HFFc6 (cell line): ENCODE measurements around the gene SH3BP5. TPM values are rescaled to one million over a fixed set of nuclear protein-coding genes. Genes with fewer than 3 reads are reported as not detected.

Experiments used
- DNase-seq: peaks from one replicate; pipeline ENCODE4 v3.0.0-alpha.2; 2018
- H3K27ac Mint-ChIP-seq: 2 replicates; pipeline ENCODE4 v1.8.0; 2020; ENCODE audit warnings: mild to moderate bottlenecking, mixed read lengths
- H3K27me3 Mint-ChIP-seq: 2 replicates; pipeline ENCODE4 v1.8.0; 2021; ENCODE audit warnings: mild to moderate bottlenecking, moderate library complexity, mixed read lengths; ENCODE audit not compliant: insufficient read depth
- H3K36me3 Mint-ChIP-seq: 2 replicates; pipeline ENCODE4 v1.8.0; 2021; ENCODE audit warnings: low read depth, mixed read lengths
- H3K4me1 Mint-ChIP-seq: 2 replicates; pipeline ENCODE4 v1.8.0; 2020; ENCODE audit warnings: low read depth, mixed read lengths
- H3K4me3 Mint-ChIP-seq: 2 replicates; pipeline ENCODE4 v1.8.0; 2020; ENCODE audit warnings: mild to moderate bottlenecking, moderate library complexity, mixed read lengths
- H3K9me3 Mint-ChIP-seq: 2 replicates; pipeline ENCODE4 v1.8.0; 2020; ENCODE audit warnings: mild to moderate bottlenecking, mixed read lengths
- total RNA-seq, 6 experiments: library from RNA; stranded (reverse); fragmentation: NEBNext Ultra II Directional; extraction: Animal tissue kit (Norgen Biotek cat#: 25700); gene quantifications; 2 replicates in 1 of 6; 3 replicates in 5 of 6; pipeline ENCODE4 v1.2.3, GENCODE V29; 2021
- TF ChIP-seq, protein P1 (sequence below): fragments of 200-600 bp; sonication (generic); IDR thresholded peaks from 2 replicates; pipeline ENCODE4 v1.5.0; 2021; ENCODE audit warnings: antibody characterized with exemption, mild to moderate bottlenecking

The SH3BP5 gene
- total RNA-seq, 6 experiments from 2014 or later = 10.8 to 14.2 (median 11.9) TPM

- Mint-ChIP-seq H3K4me1 (peaks cover 50% of the 10 kb centered on the region), H3K9me3 (no peaks in the 10 kb centered on the region), H3K27ac (no peak overlapping the region; the same call in none of the 2 replicates), H3K4me3 (peak overlapping the region; percentile 88), H3K36me3 (peaks cover 10% of the 10 kb centered on the region), H3K27me3 (peaks cover 6% of the 10 kb centered on the region)
- no peak for DNase-seq
- TF ChIP-seq, protein P1, sequence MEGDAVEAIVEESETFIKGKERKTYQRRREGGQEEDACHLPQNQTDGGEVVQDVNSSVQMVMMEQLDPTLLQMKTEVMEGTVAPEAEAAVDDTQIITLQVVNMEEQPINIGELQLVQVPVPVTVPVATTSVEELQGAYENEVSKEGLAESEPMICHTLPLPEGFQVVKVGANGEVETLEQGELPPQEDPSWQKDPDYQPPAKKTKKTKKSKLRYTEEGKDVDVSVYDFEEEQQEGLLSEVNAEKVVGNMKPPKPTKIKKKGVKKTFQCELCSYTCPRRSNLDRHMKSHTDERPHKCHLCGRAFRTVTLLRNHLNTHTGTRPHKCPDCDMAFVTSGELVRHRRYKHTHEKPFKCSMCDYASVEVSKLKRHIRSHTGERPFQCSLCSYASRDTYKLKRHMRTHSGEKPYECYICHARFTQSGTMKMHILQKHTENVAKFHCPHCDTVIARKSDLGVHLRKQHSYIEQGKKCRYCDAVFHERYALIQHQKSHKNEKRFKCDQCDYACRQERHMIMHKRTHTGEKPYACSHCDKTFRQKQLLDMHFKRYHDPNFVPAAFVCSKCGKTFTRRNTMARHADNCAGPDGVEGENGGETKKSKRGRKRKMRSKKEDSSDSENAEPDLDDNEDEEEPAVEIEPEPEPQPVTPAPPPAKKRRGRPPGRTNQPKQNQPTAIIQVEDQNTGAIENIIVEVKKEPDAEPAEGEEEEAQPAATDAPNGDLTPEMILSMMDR = no peak
These were observed 581 bp downstream of the SH3BP5 start for GRCh38 chr3:15331606-15332404.

DNA sequence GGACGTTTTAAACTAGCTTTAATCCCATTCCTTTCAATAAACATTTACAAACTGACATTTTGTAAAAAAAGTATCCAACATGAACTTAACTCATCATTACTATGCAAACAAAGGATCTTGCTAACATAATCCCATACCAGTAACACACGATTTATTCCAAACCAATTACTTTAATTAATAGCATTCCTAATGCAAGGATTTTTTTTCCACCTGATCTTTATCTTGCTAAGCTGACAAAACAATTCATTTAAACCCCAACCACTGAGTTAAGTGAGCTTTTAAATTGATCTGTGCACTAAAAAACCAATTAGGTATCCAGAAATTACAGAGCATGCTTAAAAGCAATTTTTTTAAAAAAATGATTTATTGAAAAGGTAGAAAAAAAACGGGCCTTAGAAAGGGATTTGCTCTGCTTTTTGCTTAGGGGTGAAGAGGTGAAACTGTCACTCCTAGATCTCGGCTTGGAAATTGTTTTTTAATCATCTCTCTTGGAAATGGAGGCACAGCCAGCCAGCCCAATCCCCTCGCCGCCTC, 1.2 kb downstream of the SH3BP5 start:
- H3K4me1 Mint-ChIP-seq = peaks cover 50% of the 10 kb centered on the region

DNA sequence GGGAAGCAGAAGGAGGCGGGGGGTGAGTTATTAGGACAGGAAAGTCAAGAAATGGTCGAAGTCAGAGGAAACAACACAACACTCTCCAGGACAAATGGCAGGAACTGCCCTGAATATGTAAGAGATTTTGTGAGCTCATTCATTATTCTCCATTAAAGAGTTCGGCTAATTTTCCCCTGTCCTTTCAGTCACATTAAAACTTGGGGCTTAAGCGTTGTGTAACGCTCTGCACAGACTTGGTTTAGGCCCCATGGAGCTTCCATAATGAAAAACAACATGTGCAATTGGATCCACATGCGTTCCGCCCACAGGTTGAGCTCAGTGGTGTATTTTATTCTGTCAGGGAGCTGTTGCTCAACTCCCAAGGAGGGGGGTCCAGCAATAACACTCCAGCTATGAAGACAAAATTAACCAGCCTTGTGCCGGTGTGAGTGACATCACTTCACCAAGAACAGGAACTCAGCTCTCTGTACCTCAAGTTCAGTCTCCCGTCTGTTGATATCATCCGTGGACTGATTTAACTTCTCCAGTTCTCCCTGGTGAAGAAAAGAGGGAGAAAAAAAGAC, 2.3 kb downstream of the SH3BP5 start:
- TF ChIP-seq, protein P1 = no peak
- DNase-seq = no peak
- peak overlapping the region; percentile 88 for H3K4me3 Mint-ChIP-seq
- H3K27ac Mint-ChIP-seq = no peak overlapping the region
- H3K9me3 Mint-ChIP-seq = no peaks in the 10 kb centered on the region
- peaks cover 53% of the 10 kb centered on the region for H3K4me1 Mint-ChIP-seq
- H3K27me3 Mint-ChIP-seq = peaks cover 2% of the 10 kb centered on the region
- H3K36me3 Mint-ChIP-seq = peaks cover 10% of the 10 kb centered on the region

More for the DNA sequence above, 1.2 kb downstream of the SH3BP5 start:
- H3K27me3 Mint-ChIP-seq = peaks cover 3% of the 10 kb centered on the region
- TF ChIP-seq, protein P1 = no peak
- peak overlapping the region; percentile 88 for H3K4me3 Mint-ChIP-seq
- no peaks in the 10 kb centered on the region for H3K9me3 Mint-ChIP-seq
- no peak overlapping the region; the same call in 1 of the 2 replicates for H3K27ac Mint-ChIP-seq
- H3K36me3 Mint-ChIP-seq = peaks cover 10% of the 10 kb centered on the region
- no peak for DNase-seq

- no peak overlapping the region for H3K27ac Mint-ChIP-seq
- peaks cover 2% of the 10 kb centered on the region; the same call in 1 of the 2 replicates for H3K27me3 Mint-ChIP-seq
- TF ChIP-seq, protein P1 = no peak
- no peaks in the 10 kb centered on the region for H3K9me3 Mint-ChIP-seq
- no peak overlapping the region for H3K4me3 Mint-ChIP-seq
- DNase-seq = no peak
- H3K36me3 Mint-ChIP-seq = peaks cover 10% of the 10 kb centered on the region
- H3K4me1 Mint-ChIP-seq = peaks cover 61% of the 10 kb centered on the region
These were observed 3.1 kb downstream of the SH3BP5 start for GRCh38 chr3:15329046-15330005.

GRCh38 chr3:15327941-15328340, 4.4 kb downstream of the SH3BP5 start:
- Mint-ChIP-seq H3K36me3 (peaks cover 10% of the 10 kb centered on the region), H3K27ac (no peak overlapping the region), H3K9me3 (no peaks in the 10 kb centered on the region), H3K4me1 (peaks cover 57% of the 10 kb centered on the region), H3K4me3 (no peak overlapping the region), H3K27me3 (peaks cover 2% of the 10 kb centered on the region; the same call in 1 of the 2 replicates)
- TF ChIP-seq, protein P1 = no peak
- DNase-seq = no peak
